Fibroblast of lung (primary cell): Measurements from ENCODE around the gene OR6K6. TPM values are rescaled to one million over a fixed set of nuclear protein-coding genes. Genes with fewer than 3 reads are reported as not detected.

Source experiments
- DNase-seq, 2 donors: peaks; one replicate each; pipeline versions ENCODE4 v3.0.0 to v3.0.0-alpha.2; 2010; ENCODE audit warnings: low read depth in 2 of 2
- H2AFZ ChIP-seq: 2 replicates; pipeline ENCODE4 v1.5.1; 2012; ENCODE audit warnings: low read length, control low read depth, inconsistent platforms
- H3K27ac ChIP-seq: 2 replicates; pipeline ENCODE4 v1.5.1; 2011; ENCODE audit warnings: low read length, control low read depth; ENCODE audit not compliant: insufficient read depth
- H3K27me3 ChIP-seq: 2 replicates; pipeline ENCODE4 v1.5.1; 2011; ENCODE audit warnings: mild to moderate bottlenecking, low read length; ENCODE audit not compliant: control insufficient read depth, insufficient read depth
- H3K36me3 ChIP-seq: 2 replicates; pipeline ENCODE4 v1.5.1; 2011; ENCODE audit warnings: low read length; ENCODE audit not compliant: control insufficient read depth, insufficient read depth
- H3K4me1 ChIP-seq: 2 replicates; pipeline ENCODE4 v1.5.1; 2011; ENCODE audit warnings: low read length; ENCODE audit not compliant: control insufficient read depth, insufficient read depth; ENCODE audit errors: extremely low read depth
- H3K4me2 ChIP-seq: 2 replicates; pipeline ENCODE4 v1.5.1; 2011; ENCODE audit warnings: low read length, control low read depth; ENCODE audit not compliant: insufficient read depth; ENCODE audit errors: extremely low read depth
- H3K4me3 ChIP-seq, 4 experiments: fragments of 200-600 bp in 1 of 4; sonication (generic) in 1 of 4; replicated peaks in 1 of 4; 2 replicates each; pipeline ENCODE4 v1.5.1; 2011 to 2016; ENCODE audit warnings: low read length in 4 of 4, low read depth in 3 of 4, mild to moderate bottlenecking in 3 of 4, control low read depth in 2 of 4, inconsistent platforms in 1 of 4, mixed read lengths in 1 of 4; ENCODE audit not compliant: insufficient read depth in 1 of 4; ENCODE audit errors: control extremely low read depth in 1 of 4
- H3K79me2 ChIP-seq: 2 replicates; pipeline ENCODE4 v1.5.1; 2012; ENCODE audit warnings: mild to moderate bottlenecking, low read length, inconsistent platforms; ENCODE audit not compliant: control insufficient read depth, insufficient read depth
- H3K9ac ChIP-seq: 2 replicates; pipeline ENCODE4 v1.5.1; 2011; ENCODE audit warnings: mild to moderate bottlenecking, low read length, control low read depth; ENCODE audit not compliant: insufficient read depth
- H3K9me3 ChIP-seq: 2 replicates; pipeline ENCODE4 v1.5.1; 2012; ENCODE audit warnings: low read depth, low read length; ENCODE audit not compliant: control insufficient read depth, insufficient read depth
- H4K20me1 ChIP-seq: 2 replicates; pipeline ENCODE4 v1.5.1; 2011; ENCODE audit warnings: low read length; ENCODE audit not compliant: control insufficient read depth, insufficient read depth; ENCODE audit errors: extremely low read depth
- CTCF ChIP-seq, 2 donors: IDR thresholded peaks in 1 of 2; conservative IDR thresholded peaks in 1 of 2; 1 replicate in 1 of 2; 2 replicates in 1 of 2; pipeline ENCODE4 v1.5.1; 2011 to 2012; ENCODE audit warnings: low read length in 2 of 2, control low read depth in 1 of 2, inconsistent platforms in 1 of 2, low read depth in 1 of 2, mild to moderate bottlenecking in 1 of 2
- EZH2 ChIP-seq: IDR thresholded peaks from 2 replicates; pipeline ENCODE4 v1.5.1; 2012; ENCODE audit warnings: low read length, control low read depth, mild to moderate bottlenecking; ENCODE audit errors: missing control alignments
- polyA plus RNA-seq, 2 donors: library from polyadenylated mRNA; depleted of rRNA in 1 of 2; stranded (reverse) in 1 of 2; unstranded in 1 of 2; fragments of >200 nt; gene quantifications; 2 replicates each; pipeline ENCODE4 v1.2.1, GENCODE V29; 2011 to 2012; ENCODE audit warnings: missing spikeins in 1 of 2
- total RNA-seq: library from RNA; depleted of rRNA; stranded (reverse); fragments of >200 nt; gene quantifications from 2 replicates; pipeline ENCODE4 v1.2.1, GENCODE V29; 2014

The OR6K6 gene
- total and polyA plus RNA-seq, 2 donors (not counting 1 experiment from before 2014, with no cell fraction given) = not detected

- TF ChIP-seq CTCF (conservative IDR thresholded peaks at IDR 0.05 in 1 of 2, IDR thresholded peaks at IDR 0.05 in 1 of 2; ENCODE audit: low read depth in 1 of 2, low read length in 2 of 2) (no peak), EZH2 (no peak)
- Histone ChIP-seq H3K4me1 (no peaks in the 10 kb centered on the region), H3K9ac (no peak overlapping the region), H3K9me3 (no peaks in the 10 kb centered on the region), H4K20me1 (no peaks in the 10 kb centered on the region), H3K27ac (no peak overlapping the region), H3K79me2 (no peaks in the 10 kb centered on the region), H3K4me2 (no peak overlapping the region), H3K36me3 (no peaks in the 10 kb centered on the region), H3K27me3 (no peaks in the 10 kb centered on the region), H2AFZ (no peak overlapping the region), H3K4me3 (no peak overlapping the region)
- DNase-seq = no peak
Measured at GRCh38 chr1:158800526-158800925, 46.0 kb downstream of the OR6K6 start.

GRCh38 chr1:158801396-158801795 is 46.9 kb downstream of the OR6K6 start:
- Histone ChIP-seq H3K9me3 (no peaks in the 10 kb centered on the region), H3K9ac (no peak overlapping the region), H3K27ac (no peak overlapping the region), H4K20me1 (no peaks in the 10 kb centered on the region), H2AFZ (no peak overlapping the region), H3K27me3 (no peaks in the 10 kb centered on the region), H3K79me2 (no peaks in the 10 kb centered on the region), H3K36me3 (no peaks in the 10 kb centered on the region), H3K4me1 (no peaks in the 10 kb centered on the region), H3K4me2 (no peak overlapping the region), H3K4me3 (no peak overlapping the region)
- DNase-seq = no peak
- TF ChIP-seq EZH2 (no peak), CTCF (conservative IDR thresholded peaks at IDR 0.05 in 1 of 2, IDR thresholded peaks at IDR 0.05 in 1 of 2; ENCODE audit: low read depth in 1 of 2, low read length in 2 of 2) (no peak)

- Histone ChIP-seq H3K4me2 (no peak overlapping the region), H3K36me3 (no peaks in the 10 kb centered on the region)
Measured at GRCh38 chr1:158803678-158804077, 49.2 kb downstream of the OR6K6 start.

More at GRCh38 chr1:158803678-158804077, 49.2 kb downstream of the OR6K6 start:
- no peaks in the 10 kb centered on the region for H4K20me1 ChIP-seq
- H3K9ac ChIP-seq = no peak overlapping the region
- H3K4me1 ChIP-seq = no peaks in the 10 kb centered on the region
- no peak overlapping the region for H3K4me3 ChIP-seq
- H3K27me3 ChIP-seq = no peaks in the 10 kb centered on the region
- no peaks in the 10 kb centered on the region for H3K9me3 ChIP-seq
- no peak overlapping the region for H2AFZ ChIP-seq
- no peaks in the 10 kb centered on the region for H3K79me2 ChIP-seq
- no peak overlapping the region for H3K27ac ChIP-seq
- no peak for DNase-seq
- no peak for TF ChIP-seq CTCF (conservative IDR thresholded peaks at IDR 0.05 in 1 of 2, IDR thresholded peaks at IDR 0.05 in 1 of 2; ENCODE audit: low read depth in 1 of 2, low read length in 2 of 2)
- TF ChIP-seq EZH2 = no peak

Other genes starting within 250 kb of the OR6K6 start
- gene OR6Y1, start 200.3 kb upstream of the OR6K6 start, total RNA-seq = not detected in 2 replicates
- gene OR6Y1, start 200.3 kb upstream of the OR6K6 start, polyA plus RNA-seq = not detected in 2 replicates
- gene OR6P1, start 184.1 kb upstream of the OR6K6 start, total RNA-seq = not detected in 2 replicates
- gene OR6P1, start 184.1 kb upstream of the OR6K6 start, polyA plus RNA-seq = not detected in 2 replicates
- not detected in 2 replicates for gene OR10X1, start 174.8 kb upstream of the OR6K6 start, total RNA-seq
- gene OR10X1, start 174.8 kb upstream of the OR6K6 start, polyA plus RNA-seq = not detected in 2 replicates
- under 0.01 TPM in 1 of 2 replicates, not detected in the other for gene OR10Z1, start 149.5 kb upstream of the OR6K6 start, total RNA-seq
- not detected in 2 replicates for gene OR10Z1, start 149.5 kb upstream of the OR6K6 start, polyA plus RNA-seq
- under 0.01 and 0.17 TPM in 2 replicates for gene SPTA1, start 68.0 kb upstream of the OR6K6 start, total RNA-seq
- 0.07 TPM in 1 of 2 replicates, not detected in the other for gene SPTA1, start 68.0 kb upstream of the OR6K6 start, polyA plus RNA-seq
- gene OR6K2, start 54.1 kb upstream of the OR6K6 start, total RNA-seq = not detected in 2 replicates
- not detected in 2 replicates for gene OR6K2, start 54.1 kb upstream of the OR6K6 start, polyA plus RNA-seq
- not detected in 2 replicates for gene OR6K3, start 34.0 kb upstream of the OR6K6 start, total RNA-seq
- not detected in 2 replicates for gene OR6K3, start 34.0 kb upstream of the OR6K6 start, polyA plus RNA-seq
- gene OR6N1, start 17.5 kb downstream of the OR6K6 start, total RNA-seq = not detected in 2 replicates
- not detected in 2 replicates for gene OR6N1, start 17.5 kb downstream of the OR6K6 start, polyA plus RNA-seq
- not detected in 2 replicates for gene OR6N2, start 26.5 kb downstream of the OR6K6 start, total RNA-seq
- gene OR6N2, start 26.5 kb downstream of the OR6K6 start, polyA plus RNA-seq = not detected in 2 replicates
- not detected in 2 replicates for gene MNDA, start 76.6 kb downstream of the OR6K6 start, total RNA-seq
- gene MNDA, start 76.6 kb downstream of the OR6K6 start, polyA plus RNA-seq = not detected in 2 replicates
- gene PYHIN1, start 176.8 kb downstream of the OR6K6 start, total RNA-seq = not detected in 2 replicates
- gene PYHIN1, start 176.8 kb downstream of the OR6K6 start, polyA plus RNA-seq = not detected in 2 replicates